GM13977 (cell line): ENCODE measurements around the gene CDH4.

ENCODE experiments used
- DNase-seq: peaks from one replicate; pipeline ENCODE4 v3.0.0; 2012; ENCODE audit warnings: low spot score
- in situ Hi-C: fragments of 300-500 bp; cut with MboI; formaldehyde crosslinking; loops from one replicate; pipeline ENCODE4 v1.12.0; 2022; ENCODE audit warnings: low sequenced_read_pairs, low pct_unique_long_range_greater_than_20kb, mixed read lengths, inconsistent platforms; ENCODE audit not compliant: unreplicated experiment
- TF ChIP-seq, protein P1 (sequence below): IDR thresholded peaks from 2 replicates; pipeline ENCODE4 v1.5.1; 2012; ENCODE audit warnings: mild to moderate bottlenecking, control low read depth; ENCODE audit not compliant: insufficient read depth; ENCODE audit errors: extremely low read depth, missing control alignments

Gene CDH4

DNA sequence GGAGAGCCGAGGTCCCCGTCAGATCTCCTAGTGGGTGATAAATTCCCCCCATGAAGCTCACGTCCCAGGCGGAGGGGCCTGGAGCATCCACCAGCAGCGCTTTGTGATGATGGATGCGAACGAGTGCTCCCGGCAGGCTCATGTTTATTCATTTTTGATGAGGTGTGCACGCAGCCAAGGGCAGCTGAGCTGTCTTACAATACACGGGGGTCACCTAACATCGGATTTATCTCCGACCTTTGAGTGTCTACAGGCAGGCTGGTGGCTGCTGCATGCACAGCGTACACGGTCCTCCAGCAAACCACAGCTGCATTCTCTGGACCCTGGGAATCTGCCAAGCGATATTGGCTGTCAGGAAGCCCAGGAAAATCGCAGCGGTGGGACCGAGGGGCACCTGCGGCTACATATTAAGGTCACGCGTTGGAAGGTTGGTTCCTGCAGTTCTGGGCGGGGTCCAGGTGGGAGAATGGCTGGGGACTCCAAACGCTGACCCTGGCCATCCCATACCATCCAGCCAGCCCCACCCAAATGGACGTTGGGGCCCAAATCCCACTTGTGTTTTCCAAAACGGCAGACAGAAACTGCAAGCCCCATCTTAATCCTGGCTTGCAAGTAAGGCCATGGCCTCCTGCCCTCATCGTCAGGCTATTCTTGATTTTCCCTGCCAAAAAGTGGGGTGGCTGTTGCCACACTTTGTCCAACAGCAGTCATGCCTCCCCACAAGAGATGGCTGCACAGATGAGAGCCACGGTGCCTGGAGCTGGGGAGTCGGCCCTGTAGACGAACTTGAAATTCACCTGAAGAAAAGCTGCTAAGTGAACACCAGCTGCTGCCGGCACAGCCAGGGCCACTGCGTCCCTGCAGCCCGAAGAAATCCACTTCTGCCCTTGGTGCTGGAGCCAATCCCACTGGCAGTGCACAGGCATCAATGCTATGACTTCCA, 413.7 kb downstream of the CDH4 start:
- TF ChIP-seq, protein P1, sequence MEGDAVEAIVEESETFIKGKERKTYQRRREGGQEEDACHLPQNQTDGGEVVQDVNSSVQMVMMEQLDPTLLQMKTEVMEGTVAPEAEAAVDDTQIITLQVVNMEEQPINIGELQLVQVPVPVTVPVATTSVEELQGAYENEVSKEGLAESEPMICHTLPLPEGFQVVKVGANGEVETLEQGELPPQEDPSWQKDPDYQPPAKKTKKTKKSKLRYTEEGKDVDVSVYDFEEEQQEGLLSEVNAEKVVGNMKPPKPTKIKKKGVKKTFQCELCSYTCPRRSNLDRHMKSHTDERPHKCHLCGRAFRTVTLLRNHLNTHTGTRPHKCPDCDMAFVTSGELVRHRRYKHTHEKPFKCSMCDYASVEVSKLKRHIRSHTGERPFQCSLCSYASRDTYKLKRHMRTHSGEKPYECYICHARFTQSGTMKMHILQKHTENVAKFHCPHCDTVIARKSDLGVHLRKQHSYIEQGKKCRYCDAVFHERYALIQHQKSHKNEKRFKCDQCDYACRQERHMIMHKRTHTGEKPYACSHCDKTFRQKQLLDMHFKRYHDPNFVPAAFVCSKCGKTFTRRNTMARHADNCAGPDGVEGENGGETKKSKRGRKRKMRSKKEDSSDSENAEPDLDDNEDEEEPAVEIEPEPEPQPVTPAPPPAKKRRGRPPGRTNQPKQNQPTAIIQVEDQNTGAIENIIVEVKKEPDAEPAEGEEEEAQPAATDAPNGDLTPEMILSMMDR: no peak
- DNase-seq: no peak
- in situ Hi-C loops: no loop called here

GRCh38 chr20:61666471-61666832, 414.4 kb downstream of the CDH4 start:
- TF ChIP-seq, protein P1: no peak
- DNase-seq: no peak
- in situ Hi-C loops: no loop called here

GRCh38 chr20:61667056-61667792, 415.2 kb downstream of the CDH4 start:
- in situ Hi-C loops: no loop called here

DNA sequence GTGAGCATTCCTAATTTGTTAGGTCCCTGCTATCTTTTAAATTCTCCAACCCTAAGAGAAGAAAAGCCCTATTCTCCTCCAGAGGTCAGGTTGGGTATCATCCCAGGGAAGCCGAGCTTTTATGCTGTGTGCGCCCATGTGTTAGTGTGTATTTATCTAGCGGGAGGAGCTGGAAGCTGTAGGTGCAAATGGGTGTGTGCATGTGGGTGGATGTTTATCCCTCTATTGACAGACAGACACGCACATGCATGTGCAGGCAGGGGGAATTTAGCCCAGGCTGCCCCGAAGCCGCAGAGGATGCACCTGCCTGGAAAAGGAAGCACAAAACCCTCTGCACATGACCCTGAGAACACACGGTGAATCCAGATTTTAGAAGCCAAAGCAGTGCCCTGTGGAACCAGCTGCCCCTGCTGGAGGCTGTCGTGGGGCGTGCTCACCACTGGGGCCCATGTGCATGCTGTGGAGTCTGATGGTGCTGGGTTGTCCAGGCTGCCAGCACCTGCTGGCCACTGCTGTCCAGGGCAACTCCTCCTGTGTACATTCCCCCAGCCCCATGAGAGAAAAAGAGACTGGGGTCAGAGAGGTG, 416.1 kb downstream of the CDH4 start:
- in situ Hi-C loops: no loop called here
- TF ChIP-seq, protein P1: no peak
- no peak for DNase-seq

More at GRCh38 chr20:61667056-61667792, 415.2 kb downstream of the CDH4 start:
- TF ChIP-seq, protein P1: no peak
- DNase-seq: no peak

- DNase-seq: no peak
- in situ Hi-C loops: no loop called here
- TF ChIP-seq, protein P1: no peak
Observed at GRCh38 chr20:61668771-61669503, 416.9 kb downstream of the CDH4 start.

DNA sequence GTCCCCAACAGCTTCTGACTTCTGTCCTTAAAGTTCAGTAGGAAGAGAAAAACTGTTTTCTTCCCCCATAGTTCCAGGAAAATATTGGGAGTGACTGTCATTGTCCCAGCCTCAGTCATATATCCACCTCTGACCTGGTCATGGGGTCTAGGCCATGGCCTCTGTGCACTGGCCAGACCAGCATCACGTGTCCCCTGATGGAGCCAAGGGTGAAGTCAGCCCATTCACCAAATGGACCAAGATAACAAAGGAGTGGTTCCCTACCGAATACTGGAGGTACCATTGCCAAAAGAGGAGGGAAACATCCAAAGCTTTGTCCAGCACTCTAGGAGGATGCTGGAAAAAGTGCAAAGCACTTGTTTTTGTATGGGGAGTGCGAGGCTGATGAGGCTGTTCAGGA, 418.2 kb downstream of the CDH4 start:
- TF ChIP-seq, protein P1: no peak
- in situ Hi-C loops: no loop called here
- no peak for DNase-seq
